GM15510 (cell line): ENCODE measurements around the gene ANKS1B.

Source experiments
- POLR2A ChIP-seq: IDR thresholded peaks from 3 replicates; pipeline ENCODE4 v1.6.1; 2011; ENCODE audit warnings: borderline replicate concordance; ENCODE audit not compliant: insufficient read length; ENCODE audit errors: extremely low read depth

Gene ANKS1B

GRCh38 chr12:99977550-99977949, 7.2 kb downstream of the ANKS1B start:
- TF ChIP-seq POLR2A = no peak

GRCh38 chr12:99976762-99977161, 8.0 kb downstream of the ANKS1B start:
- no peak for TF ChIP-seq POLR2A

GRCh38 chr12:99975321-99975720, 9.4 kb downstream of the ANKS1B start:
- TF ChIP-seq POLR2A = no peak

GRCh38 chr12:99974146-99974545, 10.6 kb downstream of the ANKS1B start:
- TF ChIP-seq POLR2A = no peak

- TF ChIP-seq POLR2A = no peak
Measured at GRCh38 chr12:99966429-99966828, 18.3 kb downstream of the ANKS1B start.

GRCh38 chr12:99960311-99960710, 24.4 kb downstream of the ANKS1B start:
- TF ChIP-seq POLR2A = no peak

- no peak for TF ChIP-seq POLR2A
Measured at GRCh38 chr12:99959549-99960170, 25.1 kb downstream of the ANKS1B start.

GRCh38 chr12:99957866-99958466, 26.8 kb downstream of the ANKS1B start:
- TF ChIP-seq POLR2A = no peak

- no peak for TF ChIP-seq POLR2A
Measured at GRCh38 chr12:99954724-99955123, 30.0 kb downstream of the ANKS1B start.

GRCh38 chr12:99948370-99948769, 36.4 kb downstream of the ANKS1B start:
- no peak for TF ChIP-seq POLR2A

GRCh38 chr12:99946131-99946530, 38.6 kb downstream of the ANKS1B start:
- no peak for TF ChIP-seq POLR2A

- no peak for TF ChIP-seq POLR2A
Measured at GRCh38 chr12:99935608-99936007, 49.1 kb downstream of the ANKS1B start.

- TF ChIP-seq POLR2A = no peak
Measured at GRCh38 chr12:99926511-99927169, 58.1 kb downstream of the ANKS1B start.

- no peak for TF ChIP-seq POLR2A
Measured at GRCh38 chr12:99920353-99920960, 64.3 kb downstream of the ANKS1B start.

- TF ChIP-seq POLR2A = no peak
Measured at GRCh38 chr12:99917711-99918402, 66.9 kb downstream of the ANKS1B start.
